ENCODE measurements around the gene HDGF.

HDGF gene

GRCh38 chr1:156751451-156751756, at the start of gene HDGF:
TSS of gene HDGF (minus strand) at chr1:156751675. CDS start at chr1:156751429, 246 bp downstream.
- no peak for DNase-seq (ENCODE audit: low read depth in 3 of 3)

- peak in 1 of 3 experiments; percentile 34 for DNase-seq (ENCODE audit: low read depth in 3 of 3)
Observed at GRCh38 chr1:156797212-156797871, 45.9 kb upstream of the HDGF start.

GRCh38 chr1:156796340-156797097, 45.0 kb upstream of the HDGF start:
- DNase-seq (ENCODE audit: low read depth in 3 of 3) = no peak

GRCh38 chr1:156795787-156796186, 44.3 kb upstream of the HDGF start:
- DNase-seq (ENCODE audit: low read depth in 3 of 3) = no peak

- no peak for DNase-seq (ENCODE audit: low read depth in 3 of 3)
Observed at GRCh38 chr1:156795374-156795733, 43.9 kb upstream of the HDGF start.

GRCh38 chr1:156794506-156795373, 43.3 kb upstream of the HDGF start:
- no peak for DNase-seq (ENCODE audit: low read depth in 3 of 3)

- no peak for DNase-seq (ENCODE audit: low read depth in 3 of 3)
Observed at GRCh38 chr1:156789621-156790318, 38.3 kb upstream of the HDGF start.

GRCh38 chr1:156788136-156788535, 36.7 kb upstream of the HDGF start:
- no peak for DNase-seq (ENCODE audit: low read depth in 3 of 3)

- DNase-seq (ENCODE audit: low read depth in 3 of 3) = no peak
Observed at GRCh38 chr1:156786640-156787039, 35.2 kb upstream of the HDGF start.

GRCh38 chr1:156785458-156785857, 34.0 kb upstream of the HDGF start:
- no peak for DNase-seq (ENCODE audit: low read depth in 3 of 3)

GRCh38 chr1:156781585-156782186, 30.2 kb upstream of the HDGF start:
- DNase-seq (ENCODE audit: low read depth in 3 of 3) = no peak

- no peak for DNase-seq (ENCODE audit: low read depth in 3 of 3)
Observed at GRCh38 chr1:156777573-156777972, 26.1 kb upstream of the HDGF start.

GRCh38 chr1:156776942-156777341, 25.5 kb upstream of the HDGF start:
- DNase-seq (ENCODE audit: low read depth in 3 of 3) = no peak

- no peak for DNase-seq (ENCODE audit: low read depth in 3 of 3)
Observed at GRCh38 chr1:156775799-156776198, 24.3 kb upstream of the HDGF start.

GRCh38 chr1:156773607-156774006, 22.1 kb upstream of the HDGF start:
- DNase-seq (ENCODE audit: low read depth in 3 of 3) = no peak

GRCh38 chr1:156772728-156773497, 21.4 kb upstream of the HDGF start:
- no peak for DNase-seq (ENCODE audit: low read depth in 3 of 3)

GRCh38 chr1:156772222-156772621, 20.7 kb upstream of the HDGF start:
- DNase-seq (ENCODE audit: low read depth in 3 of 3) = no peak

GRCh38 chr1:156768610-156769295, 17.3 kb upstream of the HDGF start:
- no peak for DNase-seq (ENCODE audit: low read depth in 3 of 3)

- DNase-seq (ENCODE audit: low read depth in 3 of 3) = no peak
Observed at GRCh38 chr1:156767879-156768604, 16.6 kb upstream of the HDGF start.

Measured in stimulated activated CD4-positive, alpha-beta T cell treated with anti-CD3 and anti-CD28 coated beads, TNF-alpha, amount 100 ng/mL, for 4 hours (primary cell).